Upper lobe of left lung (tissue), 4 donors: ENCODE data around the gene GLS.

ENCODE experiments used
- EP300 ChIP-seq, 4 donors: sonication (generic); formaldehyde crosslinking; IDR thresholded peaks; one replicate each; pipeline ENCODE4 v1.5.1; 2017; ENCODE audit warnings: antibody characterized with exemption in 4 of 4, control low read depth in 2 of 4
- TF ChIP-seq, protein P1 (sequence below), 6 experiments: fragments of 450-650 bp in 4 of 6; fragments of 200-600 bp in 2 of 6; sonication (generic) in 2 of 6; IDR thresholded peaks; one replicate each; pipeline ENCODE4 v1.5.1; 2016 to 2019; ENCODE audit warnings: antibody characterized with exemption in 6 of 6

DNA sequence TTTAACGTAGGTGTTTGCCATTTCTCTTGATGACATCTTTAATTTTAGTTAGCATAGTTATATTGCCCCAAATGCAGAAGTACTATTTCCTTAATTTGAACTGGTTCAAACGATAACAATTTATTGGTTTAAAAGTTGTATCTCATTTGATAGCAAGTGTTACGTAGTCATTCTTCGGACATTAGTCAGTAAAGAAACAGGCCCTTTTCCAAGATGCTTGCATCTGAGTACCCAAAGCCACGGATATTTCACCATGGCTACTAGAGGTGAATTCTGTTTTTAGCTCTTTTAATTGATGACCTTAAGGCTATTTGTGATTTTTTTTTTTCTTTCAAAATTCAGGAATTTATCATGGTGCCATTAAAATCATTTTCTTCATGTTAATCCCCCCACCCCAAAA lies 32.1 kb downstream of the GLS start:
- TF ChIP-seq, protein P1, sequence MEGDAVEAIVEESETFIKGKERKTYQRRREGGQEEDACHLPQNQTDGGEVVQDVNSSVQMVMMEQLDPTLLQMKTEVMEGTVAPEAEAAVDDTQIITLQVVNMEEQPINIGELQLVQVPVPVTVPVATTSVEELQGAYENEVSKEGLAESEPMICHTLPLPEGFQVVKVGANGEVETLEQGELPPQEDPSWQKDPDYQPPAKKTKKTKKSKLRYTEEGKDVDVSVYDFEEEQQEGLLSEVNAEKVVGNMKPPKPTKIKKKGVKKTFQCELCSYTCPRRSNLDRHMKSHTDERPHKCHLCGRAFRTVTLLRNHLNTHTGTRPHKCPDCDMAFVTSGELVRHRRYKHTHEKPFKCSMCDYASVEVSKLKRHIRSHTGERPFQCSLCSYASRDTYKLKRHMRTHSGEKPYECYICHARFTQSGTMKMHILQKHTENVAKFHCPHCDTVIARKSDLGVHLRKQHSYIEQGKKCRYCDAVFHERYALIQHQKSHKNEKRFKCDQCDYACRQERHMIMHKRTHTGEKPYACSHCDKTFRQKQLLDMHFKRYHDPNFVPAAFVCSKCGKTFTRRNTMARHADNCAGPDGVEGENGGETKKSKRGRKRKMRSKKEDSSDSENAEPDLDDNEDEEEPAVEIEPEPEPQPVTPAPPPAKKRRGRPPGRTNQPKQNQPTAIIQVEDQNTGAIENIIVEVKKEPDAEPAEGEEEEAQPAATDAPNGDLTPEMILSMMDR (IDR thresholded peaks at IDR 0.05), result no peak
- no peak for TF ChIP-seq EP300 (IDR thresholded peaks at IDR 0.05)
